Stimulated activated effector memory CD8-positive, alpha-beta T cell treated with anti-CD3 and anti-CD28 coated beads, Interleukin-12 subunit alpha, Interleukin-12 subunit beta, amount 100 ng/mL, for 72 hours (primary cell): ENCODE measurements around the gene ABHD2.
"Not testable (repeated sequence)": the region's sequence is repeated elsewhere in the genome, so short reads cannot be mapped to it uniquely, and the experiment has no call there.

Source experiments
- ATAC-seq: fragments of 150-1000 bp; cut with Tn5 transposase; 2 replicates; pipeline ENCODE4 v1.10.0; 2021
- DNase-seq, 2 donors: peaks; one replicate each; pipeline ENCODE4 v3.0.0; 2021 to 2022; ENCODE audit warnings: low spot score in 2 of 2
- H3K27ac Mint-ChIP-seq: one replicate; pipeline ENCODE4 v1.8.0; 2022; ENCODE audit warnings: mild to moderate bottlenecking, mixed read lengths
- H3K36me3 Mint-ChIP-seq: one replicate; pipeline ENCODE4 v1.8.0; 2022; ENCODE audit warnings: mild to moderate bottlenecking, mixed read lengths
- H3K4me1 Mint-ChIP-seq: one replicate; pipeline ENCODE4 v1.8.0; 2022; ENCODE audit warnings: mixed read lengths
- H3K4me3 Mint-ChIP-seq: one replicate; pipeline ENCODE4 v1.8.0; 2022; ENCODE audit warnings: mild to moderate bottlenecking, mixed read lengths
- H3K9me3 Mint-ChIP-seq: one replicate; pipeline ENCODE4 v1.8.0; 2022; ENCODE audit warnings: mixed read lengths

The ABHD2 gene

GRCh38 chr15:89131731-89132130 lies 43.5 kb downstream of the ABHD2 start:
- H3K27ac Mint-ChIP-seq: no peak overlapping the region
- peaks cover 41% of the 10 kb centered on the region for H3K4me1 Mint-ChIP-seq
- no peak overlapping the region for H3K4me3 Mint-ChIP-seq
- no peak for ATAC-seq
- H3K36me3 Mint-ChIP-seq: no peaks in the 10 kb centered on the region
- no peak for DNase-seq
- H3K9me3 Mint-ChIP-seq: no peaks in the 10 kb centered on the region

- H3K27ac Mint-ChIP-seq: peak overlapping the region; percentile 56
- H3K36me3 Mint-ChIP-seq: no peaks in the 10 kb centered on the region
- peaks cover 44% of the 10 kb centered on the region for H3K4me1 Mint-ChIP-seq
- H3K4me3 Mint-ChIP-seq: peak overlapping the region; percentile 16
- DNase-seq: no peak
- H3K9me3 Mint-ChIP-seq: no peaks in the 10 kb centered on the region
- ATAC-seq: no peak
Observed at GRCh38 chr15:89132611-89133507, 44.6 kb downstream of the ABHD2 start.

DNA sequence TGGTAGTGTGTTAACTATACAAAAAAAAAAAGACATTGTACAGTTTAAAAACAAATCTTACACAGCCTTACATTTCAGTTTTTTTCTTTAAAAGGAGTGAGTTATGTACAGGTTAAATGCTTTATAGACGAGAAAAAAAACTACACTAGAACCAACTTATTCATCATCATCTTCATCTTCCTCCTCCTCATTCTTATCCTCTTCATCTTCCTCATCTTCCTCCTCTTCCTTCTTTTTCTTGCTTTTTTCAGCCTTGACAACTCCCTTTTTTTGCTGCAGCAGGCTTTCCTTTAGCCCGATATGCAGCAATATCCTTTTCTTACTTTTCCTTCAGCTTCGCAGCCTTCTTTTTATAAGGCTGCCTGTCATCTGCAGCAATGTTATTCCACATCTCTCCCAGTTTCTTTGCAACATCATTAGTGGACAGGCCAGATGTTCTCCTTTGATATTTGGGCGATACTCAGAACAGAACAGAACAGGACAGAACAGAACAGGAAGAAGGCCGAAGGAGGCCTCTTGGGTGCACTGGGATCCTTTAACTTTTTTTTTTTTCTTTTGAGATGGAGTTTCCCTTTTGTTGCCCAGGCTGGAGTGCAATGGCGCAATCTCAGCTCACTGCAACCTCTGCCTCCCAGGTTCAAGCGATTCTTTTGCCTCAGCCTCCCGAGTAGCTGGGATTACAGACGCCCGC lies 47.3 kb downstream of the ABHD2 start:
- not testable (repeated sequence) for H3K27ac Mint-ChIP-seq, H3K36me3 Mint-ChIP-seq, ATAC-seq, H3K9me3 Mint-ChIP-seq, DNase-seq, H3K4me3 Mint-ChIP-seq
- peaks cover 42% of the 10 kb centered on the region for H3K4me1 Mint-ChIP-seq

DNA sequence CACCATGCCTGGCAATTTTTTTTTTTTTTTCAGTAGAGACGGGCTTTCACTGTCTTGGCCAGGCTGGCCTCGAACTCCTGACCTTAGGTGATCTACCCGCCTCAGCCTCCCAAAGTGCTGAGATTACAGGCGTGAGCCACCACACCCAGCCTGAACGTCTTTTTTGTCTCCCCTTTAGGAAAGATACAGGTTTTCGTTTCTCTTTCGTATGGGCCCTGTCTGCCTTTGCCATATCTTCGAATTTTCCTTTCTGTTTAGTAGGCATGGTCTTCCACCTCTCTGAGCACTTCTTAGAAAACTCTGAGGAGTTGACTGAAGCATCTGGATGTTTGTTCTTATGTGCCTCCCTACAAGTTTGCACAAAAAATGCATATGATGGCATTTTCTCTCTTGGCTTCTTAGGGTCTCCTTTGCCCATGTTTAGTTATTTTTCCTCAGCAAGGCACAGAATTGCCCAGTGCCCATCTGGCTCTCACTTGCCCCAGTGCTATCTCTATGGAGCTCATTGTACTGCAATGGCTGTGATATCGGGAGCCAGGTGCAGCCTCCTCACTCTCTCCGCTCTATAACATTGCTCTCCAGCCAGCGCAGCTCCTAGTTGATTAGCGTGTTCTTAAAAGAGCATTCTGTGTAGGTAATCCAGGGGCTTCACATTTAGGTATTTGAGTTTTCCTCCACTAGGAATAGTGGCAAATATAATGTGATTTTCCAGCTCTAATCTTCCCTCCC lies 48.0 kb downstream of the ABHD2 start:
- peak overlapping the region; percentile 24 for H3K27ac Mint-ChIP-seq
- no peak for ATAC-seq
- H3K4me3 Mint-ChIP-seq: no peak overlapping the region
- no peak for DNase-seq
- H3K9me3 Mint-ChIP-seq: no peaks in the 10 kb centered on the region
- peaks cover 37% of the 10 kb centered on the region for H3K4me1 Mint-ChIP-seq
- peaks cover 7% of the 10 kb centered on the region for H3K36me3 Mint-ChIP-seq

DNA sequence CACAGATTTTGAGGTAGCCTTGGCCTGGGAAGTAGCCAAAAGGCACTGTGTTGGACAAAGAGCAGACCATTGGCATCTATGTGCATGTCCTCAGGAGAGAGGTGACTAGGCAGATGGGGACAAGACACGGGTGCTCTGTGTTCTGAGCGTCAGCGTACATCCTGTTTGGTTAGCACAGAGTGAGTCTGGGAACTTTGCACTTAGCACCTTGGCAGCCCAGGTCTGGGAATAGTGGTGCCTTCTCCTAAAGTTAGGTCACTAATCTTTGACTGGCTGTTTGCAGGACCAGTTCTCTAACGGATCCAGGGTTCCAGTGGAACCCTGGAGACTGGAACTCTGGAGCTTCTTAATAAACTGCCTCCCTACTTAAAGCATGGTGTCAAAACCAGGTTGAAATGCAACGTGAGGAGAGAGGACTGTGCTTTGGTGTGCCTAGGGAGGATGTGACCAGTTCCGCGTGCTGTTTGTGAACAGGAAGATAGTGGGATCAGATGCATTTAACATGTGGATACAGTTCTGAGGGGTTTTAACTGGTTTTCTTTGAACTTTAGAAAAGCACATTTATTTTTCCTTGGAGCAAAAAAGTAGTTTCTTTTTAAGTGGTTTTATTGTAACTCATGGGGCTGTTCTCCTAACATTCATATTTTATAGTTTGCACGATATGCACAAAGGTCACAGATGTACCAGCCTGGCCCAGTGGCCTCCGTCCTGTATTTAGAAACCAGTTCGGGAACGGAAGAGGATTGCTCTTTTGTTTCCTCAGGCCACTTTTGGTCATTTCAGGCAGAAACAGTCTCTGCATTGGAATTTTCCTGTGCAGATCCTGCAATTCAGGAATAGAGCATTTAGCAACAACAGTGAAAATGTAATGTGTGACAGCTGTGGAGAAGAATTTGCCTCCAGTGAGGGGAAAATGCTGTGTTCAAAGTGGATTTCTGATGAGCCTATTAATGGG lies 48.8 kb downstream of the ABHD2 start:
- no peak for DNase-seq
- Mint-ChIP-seq H3K27ac (peak overlapping the region; percentile 24), H3K4me3 (no peak overlapping the region), H3K4me1 (peaks cover 28% of the 10 kb centered on the region), H3K9me3 (no peaks in the 10 kb centered on the region), H3K36me3 (peaks cover 7% of the 10 kb centered on the region)
- ATAC-seq: peak; percentile 69

GRCh38 chr15:89137926-89138325 lies 49.7 kb downstream of the ABHD2 start:
- Mint-ChIP-seq H3K9me3 (no peaks in the 10 kb centered on the region), H3K4me3 (no peak overlapping the region), H3K36me3 (peaks cover 7% of the 10 kb centered on the region), H3K27ac (no peak overlapping the region), H3K4me1 (peaks cover 24% of the 10 kb centered on the region)
- ATAC-seq (no peak), DNase-seq (no peak)

- Mint-ChIP-seq H3K27ac (no peak overlapping the region), H3K9me3 (no peaks in the 10 kb centered on the region), H3K4me3 (no peak overlapping the region), H3K36me3 (peaks cover 7% of the 10 kb centered on the region), H3K4me1 (peaks cover 25% of the 10 kb centered on the region)
- no peak for ATAC-seq
- DNase-seq: no peak
Observed at GRCh38 chr15:89138999-89139612, 50.9 kb downstream of the ABHD2 start.

DNA sequence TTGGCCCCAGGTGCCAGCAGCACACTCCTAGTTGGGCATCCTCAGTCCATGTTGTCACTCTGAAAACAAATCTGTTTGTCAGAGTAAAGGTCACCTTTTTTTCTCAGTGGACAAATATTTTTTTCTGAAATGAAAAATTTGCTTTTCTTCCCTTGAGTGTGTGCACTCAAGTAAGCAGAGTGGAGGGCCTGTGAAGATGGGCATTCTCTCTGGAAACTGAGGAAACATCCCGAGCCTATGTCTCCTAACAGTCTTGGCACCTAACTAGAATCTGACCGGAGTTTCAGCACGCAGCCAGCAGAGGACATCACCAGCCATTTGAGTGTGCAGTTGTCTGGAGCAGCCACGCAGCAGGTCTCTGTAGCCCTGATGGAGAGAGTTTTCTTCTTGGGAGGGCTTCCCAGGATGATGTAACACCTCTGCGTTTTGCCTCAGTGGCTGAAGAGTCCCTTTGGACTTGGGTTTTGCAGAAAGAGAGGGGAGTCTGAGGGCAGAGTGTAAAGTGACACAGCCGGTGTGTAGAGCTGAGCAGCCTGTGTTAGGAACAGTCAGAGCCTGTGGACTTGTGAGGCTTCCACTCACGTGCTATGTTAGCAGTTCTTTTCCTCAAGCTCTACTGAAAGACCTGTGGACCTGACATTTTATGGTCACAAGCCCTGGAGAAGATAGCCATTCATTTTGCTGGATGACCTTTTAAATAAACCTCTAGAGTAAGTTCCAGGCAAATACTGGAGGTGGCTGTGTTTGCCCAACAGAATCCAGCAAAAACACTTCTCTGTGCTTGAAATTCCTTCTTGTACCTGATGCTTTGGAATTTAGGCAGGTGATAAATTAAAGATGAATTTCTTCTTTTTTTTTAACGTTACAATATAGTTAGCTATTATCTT lies 51.6 kb downstream of the ABHD2 start:
- DNase-seq (no peak), ATAC-seq (no peak)
- H3K4me1 Mint-ChIP-seq: peaks cover 31% of the 10 kb centered on the region
- peak overlapping the region; percentile 67 for H3K27ac Mint-ChIP-seq
- H3K36me3 Mint-ChIP-seq: peaks cover 7% of the 10 kb centered on the region
- H3K9me3 Mint-ChIP-seq: no peaks in the 10 kb centered on the region
- H3K4me3 Mint-ChIP-seq: no peak overlapping the region

DNA sequence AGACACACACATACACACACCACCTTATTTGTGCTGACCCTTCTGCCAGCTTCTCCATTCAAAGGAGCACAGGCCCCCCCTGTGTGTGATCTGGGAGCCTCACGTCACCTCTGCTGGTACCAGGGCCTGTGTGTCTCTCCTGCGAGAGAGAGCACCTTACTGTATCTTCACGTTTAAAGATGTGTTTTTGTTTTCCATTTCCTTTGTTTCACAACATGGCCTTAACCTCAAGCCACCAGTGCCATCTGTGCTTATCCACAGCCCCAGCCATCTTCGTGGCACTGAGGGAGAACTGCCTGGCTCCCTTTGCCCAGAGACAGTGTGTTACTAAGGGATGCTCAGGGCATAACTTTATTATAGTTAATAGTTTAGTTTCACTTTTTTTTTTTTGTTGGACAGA lies 52.3 kb downstream of the ABHD2 start:
- no peak for DNase-seq

GRCh38 chr15:89141159-89141558 lies 52.9 kb downstream of the ABHD2 start:
- not testable (repeated sequence) for DNase-seq, H3K9me3 Mint-ChIP-seq, H3K4me3 Mint-ChIP-seq, H3K36me3 Mint-ChIP-seq, ATAC-seq, H3K27ac Mint-ChIP-seq
- peaks cover 36% of the 10 kb centered on the region for H3K4me1 Mint-ChIP-seq

More for the DNA sequence above, 52.3 kb downstream of the ABHD2 start:
- Mint-ChIP-seq H3K9me3 (no peaks in the 10 kb centered on the region), H3K27ac (peak overlapping the region; percentile 67), H3K4me1 (peaks cover 32% of the 10 kb centered on the region), H3K36me3 (peaks cover 7% of the 10 kb centered on the region), H3K4me3 (no peak overlapping the region)
- ATAC-seq: no peak

DNA sequence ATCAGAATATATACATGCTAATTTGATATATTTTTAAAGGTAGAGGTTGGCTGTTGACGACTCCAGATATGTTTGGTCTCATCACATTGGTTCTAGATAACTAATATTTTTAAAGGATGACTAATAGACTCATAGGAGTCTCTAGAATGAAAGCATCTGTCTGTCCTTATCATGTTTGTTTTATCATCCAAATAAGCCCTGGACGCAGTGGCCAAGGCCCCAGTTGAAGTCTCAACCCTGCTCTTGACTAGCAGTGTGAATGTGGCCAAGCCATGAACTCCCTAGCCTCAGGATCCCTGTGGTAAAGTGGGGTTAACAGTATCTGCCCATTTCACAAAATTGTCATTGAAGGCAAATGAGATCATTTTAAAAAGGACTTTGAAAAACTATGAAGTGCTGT lies 53.6 kb downstream of the ABHD2 start:
- Mint-ChIP-seq H3K4me3 (no peak overlapping the region), H3K36me3 (peaks cover 7% of the 10 kb centered on the region), H3K9me3 (no peaks in the 10 kb centered on the region), H3K27ac (no peak overlapping the region), H3K4me1 (peaks cover 29% of the 10 kb centered on the region)
- DNase-seq: no peak
- ATAC-seq: no peak

GRCh38 chr15:89142423-89142822 lies 54.2 kb downstream of the ABHD2 start:
- no peak for DNase-seq
- Mint-ChIP-seq H3K4me3 (no peak overlapping the region), H3K9me3 (no peaks in the 10 kb centered on the region), H3K27ac (no peak overlapping the region), H3K4me1 (peaks cover 27% of the 10 kb centered on the region), H3K36me3 (peaks cover 7% of the 10 kb centered on the region)
- no peak for ATAC-seq

- Mint-ChIP-seq H3K27ac (no peak overlapping the region), H3K4me3 (no peak overlapping the region), H3K4me1 (peaks cover 27% of the 10 kb centered on the region), H3K36me3 (peaks cover 7% of the 10 kb centered on the region), H3K9me3 (no peaks in the 10 kb centered on the region)
- DNase-seq (no peak), ATAC-seq (peak; percentile 99)
Observed at GRCh38 chr15:89143503-89144162, 55.4 kb downstream of the ABHD2 start.
